Right cardiac atrium (tissue), 5 donors: ENCODE data around the gene TEAD1. TPM values are rescaled to one million over a fixed set of nuclear protein-coding genes. Genes with fewer than 3 reads are reported as not detected.

Source experiments
- ATAC-seq, 2 donors: fragments of 200-7000 bp; cut with Tn5 transposase; one replicate each; pipeline versions ENCODE4 v1.8.0 to v1.9.1; 2020; ENCODE audit warnings: moderate library complexity in 2 of 2, mild to moderate bottlenecking in 1 of 2
- DNase-seq, 3 donors: peaks; one replicate each; pipeline ENCODE4 v3.0.0-alpha.2; 2020
- H3K27ac ChIP-seq: one replicate; pipeline ENCODE4 v1.5.1; 2013; ENCODE audit warnings: mild to moderate bottlenecking, low read length, control low read depth, moderate library complexity
- H3K27me3 ChIP-seq: one replicate; pipeline ENCODE4 v1.6.1; 2013; ENCODE audit not compliant: control insufficient read depth, insufficient read depth
- H3K4me1 ChIP-seq: one replicate; pipeline ENCODE4 v1.6.1; 2013; ENCODE audit warnings: low read length; ENCODE audit not compliant: control insufficient read depth, insufficient read depth
- H3K4me3 ChIP-seq: one replicate; pipeline ENCODE4 v1.5.1; 2013; ENCODE audit warnings: low read length, control low read depth
- H3K9me3 ChIP-seq: one replicate; pipeline ENCODE4 v1.6.1; 2013; ENCODE audit warnings: low read length; ENCODE audit not compliant: control insufficient read depth
- WGBS: extraction: QIAGEN DNeasy Blood & Tissue Kit; methylation state at CpG from one replicate; pipeline ENCODE4 v1.1.7; 2013; 5-methylcytosine and 5-hydroxymethylcytosine counted together
- intact Hi-C, 4 donors: fragments of 100-400 bp; cut with DNase I; formaldehyde crosslinking; loops; one replicate each; pipeline versions ENCODE4 v1.11.0 to v1.14.0; 2022 to 2023
- polyA plus RNA-seq: library from polyadenylated mRNA; stranded (reverse); fragments of 200-250 nt; gene quantifications from one replicate; pipeline ENCODE4 v1.2.3, GENCODE V29; 2013
- total RNA-seq, 4 donors: library from RNA; stranded (reverse); fragmentation: NEBNext Ultra II Directional; extraction: Animal tissue kit (Norgen Biotek cat#: 25700); gene quantifications; one replicate each; pipeline ENCODE4 v1.2.1, GENCODE V29; 2021
- donor health status: healthy with polysubstance abuse.
- donor health status: DM: no; HTN: yes; CAD: no.
- donor health status: DM: no; HTN: no; CAD: no.
- donor health status: DM: no; HTN: yes; CAD: no; lungs with severe emphysema.
- donor health status: DM: yes; HTN: yes; CAD: no.

The TEAD1 gene
- total and polyA plus RNA-seq, 5 donors = 19.7 to 105 (median 96.5) TPM

- peaks cover 40% of the 10 kb centered on the region for H3K4me1 ChIP-seq
- ATAC-seq = no peak
- 94% methylated on average over 2 of the region's 2 CpGs for WGBS
- intact Hi-C loops = no loop called here
- no peak overlapping the region for H3K4me3 ChIP-seq
- no peaks in the 10 kb centered on the region for H3K9me3 ChIP-seq
- no peaks in the 10 kb centered on the region for H3K27me3 ChIP-seq
- DNase-seq = no peak
- no peak overlapping the region for H3K27ac ChIP-seq
Measured at GRCh38 chr11:12686246-12687060, 12.2 kb downstream of the TEAD1 start.

GRCh38 chr11:12687216-12687623 lies 13.0 kb downstream of the TEAD1 start:
- intact Hi-C loops = no loop called here
- Histone ChIP-seq H3K27me3 (no peaks in the 10 kb centered on the region), H3K4me1 (peaks cover 37% of the 10 kb centered on the region)

DNA sequence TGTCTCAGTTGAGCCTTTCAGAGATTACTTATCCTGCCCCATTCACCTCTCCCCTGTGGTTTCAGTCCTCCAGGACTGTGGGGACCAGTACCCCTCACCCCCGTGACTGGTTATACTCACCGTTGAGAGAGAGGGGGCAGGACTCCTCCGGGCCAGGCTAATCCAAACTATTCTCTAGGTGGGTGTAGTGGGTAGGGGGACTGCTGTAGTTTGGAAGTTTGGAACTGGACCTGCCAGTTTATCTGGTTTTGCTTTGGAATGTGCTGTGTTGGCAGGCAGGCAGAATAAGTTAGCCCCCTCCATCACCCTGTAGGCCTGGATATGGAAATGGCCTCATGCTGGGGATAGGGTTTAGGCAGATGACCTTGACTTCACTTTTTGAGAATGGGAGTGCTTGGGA lies 13.5 kb downstream of the TEAD1 start:
- Histone ChIP-seq H3K4me1 (peaks cover 39% of the 10 kb centered on the region), H3K4me3 (no peak overlapping the region), H3K27ac (no peak overlapping the region), H3K27me3 (no peaks in the 10 kb centered on the region), H3K9me3 (no peaks in the 10 kb centered on the region)
- ATAC-seq (no peak), DNase-seq (no peak)
- intact Hi-C loops = no loop called here
- 60% methylated on average over 3 of the region's 3 CpGs for WGBS

More at GRCh38 chr11:12687216-12687623, 13.0 kb downstream of the TEAD1 start:
- no peak overlapping the region for H3K4me3 ChIP-seq
- no peak overlapping the region for H3K27ac ChIP-seq
- H3K9me3 ChIP-seq = no peaks in the 10 kb centered on the region
- DNase-seq (no peak), ATAC-seq (no peak)
- WGBS = 68% methylated on average over 1 of the region's 1 CpG

DNA sequence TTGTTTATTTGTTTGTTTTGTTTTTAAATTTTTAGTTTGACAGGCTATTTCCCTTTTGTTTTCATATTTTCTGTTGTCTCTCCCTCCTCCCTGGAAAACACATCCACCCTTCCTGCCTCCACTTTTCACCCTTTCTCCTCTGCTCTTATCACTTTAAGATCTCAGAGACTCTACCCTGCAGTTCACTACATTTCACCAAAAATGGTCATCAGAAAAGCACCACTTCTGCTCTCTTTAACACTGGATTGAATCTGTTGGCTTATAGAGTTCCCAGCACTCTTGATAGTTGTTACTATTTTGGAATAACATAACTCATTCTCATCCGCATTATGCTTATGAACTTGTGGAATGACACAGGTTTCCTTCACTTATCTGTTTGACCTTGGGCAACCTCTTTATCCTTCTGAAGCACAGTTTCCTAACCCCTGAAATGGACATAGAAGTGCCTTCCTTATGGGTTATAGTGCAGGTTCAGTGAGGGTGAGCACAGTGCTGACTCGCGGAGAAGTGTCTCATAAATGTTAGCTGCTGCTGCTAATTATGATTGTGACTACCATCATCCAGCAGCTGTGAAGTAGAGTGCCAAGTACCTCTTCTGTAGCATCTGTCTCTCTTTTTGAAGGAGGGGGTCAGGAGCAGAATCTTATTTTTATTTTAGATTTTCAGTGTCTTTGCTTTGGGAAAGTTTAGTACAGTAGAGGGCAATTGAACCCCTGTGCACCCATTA lies 15.0 kb downstream of the TEAD1 start:
- Histone ChIP-seq H3K4me3 (no peak overlapping the region), H3K27ac (peak overlapping the region; percentile 29), H3K4me1 (peaks cover 38% of the 10 kb centered on the region), H3K27me3 (no peaks in the 10 kb centered on the region), H3K9me3 (no peaks in the 10 kb centered on the region)
- WGBS = 50% methylated on average over 3 of the region's 3 CpGs
- ATAC-seq (no peak), DNase-seq (no peak)
- intact Hi-C loops = no loop called here

DNA sequence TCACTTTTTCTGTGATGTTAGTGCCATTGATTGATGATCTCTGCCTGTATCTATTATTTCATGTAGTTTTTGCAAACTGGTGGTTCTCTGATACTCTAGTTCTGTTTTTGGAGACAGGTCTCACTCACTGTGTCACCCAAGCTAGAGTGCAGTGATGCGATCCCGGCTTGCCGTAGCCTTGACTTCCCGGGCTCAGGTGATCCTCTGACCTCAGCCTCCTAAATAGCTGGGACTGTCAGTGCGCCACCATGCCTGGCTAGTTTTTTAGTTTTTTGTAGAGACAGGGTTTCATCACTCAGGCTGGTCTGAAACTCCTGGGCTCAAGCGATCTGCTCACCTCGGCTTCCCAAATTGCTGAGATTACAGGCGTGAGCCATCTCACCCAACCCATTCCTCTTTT lies 16.4 kb downstream of the TEAD1 start:
- WGBS = 94% methylated on average over 8 of the region's 8 CpGs
- Histone ChIP-seq H3K4me3 (no peak overlapping the region), H3K4me1 (peaks cover 33% of the 10 kb centered on the region), H3K27ac (no peak overlapping the region), H3K9me3 (no peaks in the 10 kb centered on the region), H3K27me3 (no peaks in the 10 kb centered on the region)
- no peak for ATAC-seq
- no peak for DNase-seq
- intact Hi-C loops = loop anchor here in 1 of 4 donors (10.0 kb wide), 1 partner anchor 124 kb away; no protein-coding TSS in a partner anchor

GRCh38 chr11:12691473-12691872 lies 17.3 kb downstream of the TEAD1 start:
- H3K9me3 ChIP-seq = no peaks in the 10 kb centered on the region
- WGBS = 61% methylated on average over 4 of the region's 4 CpGs
- H3K4me1 ChIP-seq = peaks cover 35% of the 10 kb centered on the region
- intact Hi-C loops = loop anchor here in 1 of 4 donors (10.0 kb wide), 1 partner anchor 123 kb away; no protein-coding TSS in a partner anchor
- H3K27me3 ChIP-seq = no peaks in the 10 kb centered on the region
- ATAC-seq = no peak
- no peak for DNase-seq
- H3K27ac ChIP-seq = no peak overlapping the region
- no peak overlapping the region for H3K4me3 ChIP-seq

- intact Hi-C loops = loop anchor here in 1 of 4 donors (10.0 kb wide), 1 partner anchor 122 kb away; no protein-coding TSS in a partner anchor
- Histone ChIP-seq H3K27me3 (no peaks in the 10 kb centered on the region), H3K27ac (peak overlapping the region; percentile 99), H3K4me1 (peaks cover 39% of the 10 kb centered on the region), H3K4me3 (peak overlapping the region; percentile 0), H3K9me3 (no peaks in the 10 kb centered on the region)
- WGBS = 26% methylated on average over 14 of the region's 14 CpGs
- ATAC-seq (peak; percentile 94), DNase-seq (peak; percentile 92 to 96 (median 94))
Measured at GRCh38 chr11:12692229-12693075, 18.2 kb downstream of the TEAD1 start.

- Histone ChIP-seq H3K4me3 (peak overlapping the region; percentile 48), H3K27ac (peak overlapping the region; percentile 99), H3K4me1 (peaks cover 34% of the 10 kb centered on the region), H3K9me3 (no peaks in the 10 kb centered on the region), H3K27me3 (no peaks in the 10 kb centered on the region)
- intact Hi-C loops = loop anchor here in 1 of 4 donors (10.0 kb wide), 1 partner anchor 122 kb away; no protein-coding TSS in a partner anchor
- DNase-seq = peak in 1 of 3 donors; percentile 57
- 51% methylated on average over 5 of the region's 5 CpGs for WGBS
- peak in 1 of 2 donors; percentile 6 for ATAC-seq
Measured at GRCh38 chr11:12693094-12693478, 18.9 kb downstream of the TEAD1 start.

- no peaks in the 10 kb centered on the region for H3K9me3 ChIP-seq
- ATAC-seq (peak; percentile 79 to 91), DNase-seq (peak; percentile 35 to 74 (median 65))
- H3K4me3 ChIP-seq = peak overlapping the region; percentile 48
- H3K27me3 ChIP-seq = no peaks in the 10 kb centered on the region
- intact Hi-C loops = loop anchor here in 1 of 4 donors (10.0 kb wide), 1 partner anchor 121 kb away; no protein-coding TSS in a partner anchor
- 2% methylated on average over 13 of the region's 13 CpGs for WGBS
- peak overlapping the region; percentile 99 for H3K27ac ChIP-seq
- H3K4me1 ChIP-seq = peaks cover 29% of the 10 kb centered on the region
Measured at GRCh38 chr11:12693479-12694182, 19.4 kb downstream of the TEAD1 start.

GRCh38 chr11:12694183-12694531 lies 19.9 kb downstream of the TEAD1 start:
- peak overlapping the region; percentile 99 for H3K27ac ChIP-seq
- H3K4me1 ChIP-seq = peaks cover 28% of the 10 kb centered on the region
- H3K9me3 ChIP-seq = no peaks in the 10 kb centered on the region
- WGBS = 14% methylated on average over 6 of the region's 6 CpGs
- intact Hi-C loops = loop anchor here in 1 of 4 donors (10.0 kb wide), 1 partner anchor 121 kb away; no protein-coding TSS in a partner anchor
- DNase-seq (peak in 2 of 3 donors; percentile 26 to 73), ATAC-seq (peak; percentile 10 to 17)
- peak overlapping the region; percentile 48 for H3K4me3 ChIP-seq
- no peaks in the 10 kb centered on the region for H3K27me3 ChIP-seq
